SK-N-SH treated with all-trans-retinoic acid at 6 μM for 48 hours (cell line): Measurements from ENCODE around the gene SUOX.

Experiments used
- ARNTL ChIP-seq: fragments of 450-650 bp; formaldehyde crosslinking; IDR thresholded peaks from 2 replicates; pipeline ENCODE4 v1.5.0; 2020; ENCODE audit warnings: low read depth, mild to moderate bottlenecking, moderate library complexity, borderline replicate concordance
- CSDC2 ChIP-seq: fragments of 250-450 bp; sonication (Bioruptor Pico); IDR thresholded peaks from 2 replicates; pipeline ENCODE4 v1.5.0; 2020; ENCODE audit warnings: mild to moderate bottlenecking, moderate library complexity
- GLIS3 ChIP-seq: fragments of 250-450 bp; sonication (Bioruptor Pico); IDR thresholded peaks from 2 replicates; pipeline ENCODE4 v1.5.0; 2020; ENCODE audit warnings: mild to moderate bottlenecking, moderate library complexity
- ISL1 ChIP-seq: fragments of 250-450 bp; sonication (Bioruptor Pico); IDR thresholded peaks from 2 replicates; pipeline ENCODE4 v2.1.2; 2022; ENCODE audit warnings: mild to moderate bottlenecking, moderate library complexity
- OSR1 ChIP-seq: fragments of 250-450 bp; sonication (Bioruptor Pico); IDR thresholded peaks from 2 replicates; pipeline ENCODE4 v1.8.0; 2022; ENCODE audit warnings: moderate library complexity, mild to moderate bottlenecking, inconsistent platforms
- POU6F1 ChIP-seq: fragments of 250-450 bp; sonication (Bioruptor Pico); IDR thresholded peaks from 2 replicates; pipeline ENCODE4 v1.8.0; 2021; ENCODE audit warnings: low read depth, mild to moderate bottlenecking, moderate library complexity, borderline replicate concordance
- PPARA ChIP-seq: fragments of 250-450 bp; sonication (Bioruptor Pico); IDR thresholded peaks from 2 replicates; pipeline ENCODE4 v1.5.0; 2020; ENCODE audit warnings: mild to moderate bottlenecking, borderline replicate concordance
- RARB ChIP-seq: fragments of 250-450 bp; sonication (Bioruptor Pico); IDR thresholded peaks from 2 replicates; pipeline ENCODE4 v1.8.0; 2021; ENCODE audit warnings: mild to moderate bottlenecking, moderate library complexity
- ZFP3 ChIP-seq: fragments of 250-450 bp; sonication (Bioruptor Pico); IDR thresholded peaks from 2 replicates; pipeline ENCODE4 v1.5.0; 2020; ENCODE audit warnings: mild to moderate bottlenecking, moderate library complexity
- ZFP30 ChIP-seq: fragments of 450-650 bp; formaldehyde crosslinking; IDR thresholded peaks from 2 replicates; pipeline ENCODE4 v1.5.0; 2022; ENCODE audit warnings: mild to moderate bottlenecking, moderate library complexity
- TF ChIP-seq, protein P1 (sequence below): fragments of 250-450 bp; sonication (Bioruptor Pico); IDR thresholded peaks from 2 replicates; pipeline ENCODE4 v1.5.1; 2021; ENCODE audit warnings: mild to moderate bottlenecking, moderate library complexity
- TF ChIP-seq, protein P2 (sequence below): fragments of 250-450 bp; sonication (Bioruptor Pico); IDR thresholded peaks from 2 replicates; pipeline ENCODE4 v1.8.0; 2020; ENCODE audit warnings: mild to moderate bottlenecking, moderate library complexity, borderline replicate concordance
- TF ChIP-seq, protein P3 (sequence below): fragments of 250-450 bp; sonication (Bioruptor Pico); IDR thresholded peaks from 2 replicates; pipeline ENCODE4 v1.5.1; 2020; ENCODE audit warnings: low read depth, mild to moderate bottlenecking, moderate library complexity

DNA sequence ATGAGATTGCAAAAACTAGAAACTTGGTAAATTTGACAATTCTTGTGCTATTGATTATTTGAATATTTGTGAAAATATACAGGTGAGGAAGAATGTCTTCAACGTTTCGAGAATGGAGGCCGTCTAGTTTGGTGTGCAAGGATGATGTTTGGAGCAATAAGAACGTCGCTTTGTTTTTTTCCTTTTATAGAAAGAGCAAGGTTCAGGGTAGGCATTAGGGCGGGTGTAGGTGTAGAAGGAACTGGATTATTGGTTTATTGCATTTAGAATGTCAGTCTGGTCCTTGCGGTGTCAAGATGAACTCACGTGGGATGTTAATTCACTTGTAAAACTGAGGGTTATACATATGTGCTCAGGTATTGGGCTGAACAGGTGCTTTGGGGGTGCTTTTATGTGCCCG lies 45.8 kb downstream of the SUOX start:
- TF ChIP-seq ZFP3 (no peak), PPARA (no peak), ISL1 (CRISPR knock-in tag) (no peak), OSR1 (CRISPR knock-in tag) (no peak), GLIS3 (CRISPR knock-in tag) (no peak), ZFP30 (CRISPR knock-in tag) (no peak), ARNTL (CRISPR knock-in tag) (no peak), CSDC2 (no peak), POU6F1 (CRISPR knock-in tag) (no peak), RARB (no peak)
- TF ChIP-seq, protein P1, sequence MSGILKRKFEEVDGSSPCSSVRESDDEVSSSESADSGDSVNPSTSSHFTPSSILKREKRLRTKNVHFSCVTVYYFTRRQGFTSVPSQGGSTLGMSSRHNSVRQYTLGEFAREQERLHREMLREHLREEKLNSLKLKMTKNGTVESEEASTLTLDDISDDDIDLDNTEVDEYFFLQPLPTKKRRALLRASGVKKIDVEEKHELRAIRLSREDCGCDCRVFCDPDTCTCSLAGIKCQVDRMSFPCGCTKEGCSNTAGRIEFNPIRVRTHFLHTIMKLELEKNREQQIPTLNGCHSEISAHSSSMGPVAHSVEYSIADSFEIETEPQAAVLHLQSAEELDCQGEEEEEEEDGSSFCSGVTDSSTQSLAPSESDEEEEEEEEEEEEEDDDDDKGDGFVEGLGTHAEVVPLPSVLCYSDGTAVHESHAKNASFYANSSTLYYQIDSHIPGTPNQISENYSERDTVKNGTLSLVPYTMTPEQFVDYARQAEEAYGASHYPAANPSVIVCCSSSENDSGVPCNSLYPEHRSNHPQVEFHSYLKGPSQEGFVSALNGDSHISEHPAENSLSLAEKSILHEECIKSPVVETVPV (CRISPR knock-in tag) = no peak
- TF ChIP-seq, protein P2, sequence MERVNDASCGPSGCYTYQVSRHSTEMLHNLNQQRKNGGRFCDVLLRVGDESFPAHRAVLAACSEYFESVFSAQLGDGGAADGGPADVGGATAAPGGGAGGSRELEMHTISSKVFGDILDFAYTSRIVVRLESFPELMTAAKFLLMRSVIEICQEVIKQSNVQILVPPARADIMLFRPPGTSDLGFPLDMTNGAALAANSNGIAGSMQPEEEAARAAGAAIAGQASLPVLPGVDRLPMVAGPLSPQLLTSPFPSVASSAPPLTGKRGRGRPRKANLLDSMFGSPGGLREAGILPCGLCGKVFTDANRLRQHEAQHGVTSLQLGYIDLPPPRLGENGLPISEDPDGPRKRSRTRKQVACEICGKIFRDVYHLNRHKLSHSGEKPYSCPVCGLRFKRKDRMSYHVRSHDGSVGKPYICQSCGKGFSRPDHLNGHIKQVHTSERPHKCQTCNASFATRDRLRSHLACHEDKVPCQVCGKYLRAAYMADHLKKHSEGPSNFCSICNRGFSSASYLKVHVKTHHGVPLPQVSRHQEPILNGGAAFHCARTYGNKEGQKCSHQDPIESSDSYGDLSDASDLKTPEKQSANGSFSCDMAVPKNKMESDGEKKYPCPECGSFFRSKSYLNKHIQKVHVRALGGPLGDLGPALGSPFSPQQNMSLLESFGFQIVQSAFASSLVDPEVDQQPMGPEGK = no peak
- TF ChIP-seq, protein P3, sequence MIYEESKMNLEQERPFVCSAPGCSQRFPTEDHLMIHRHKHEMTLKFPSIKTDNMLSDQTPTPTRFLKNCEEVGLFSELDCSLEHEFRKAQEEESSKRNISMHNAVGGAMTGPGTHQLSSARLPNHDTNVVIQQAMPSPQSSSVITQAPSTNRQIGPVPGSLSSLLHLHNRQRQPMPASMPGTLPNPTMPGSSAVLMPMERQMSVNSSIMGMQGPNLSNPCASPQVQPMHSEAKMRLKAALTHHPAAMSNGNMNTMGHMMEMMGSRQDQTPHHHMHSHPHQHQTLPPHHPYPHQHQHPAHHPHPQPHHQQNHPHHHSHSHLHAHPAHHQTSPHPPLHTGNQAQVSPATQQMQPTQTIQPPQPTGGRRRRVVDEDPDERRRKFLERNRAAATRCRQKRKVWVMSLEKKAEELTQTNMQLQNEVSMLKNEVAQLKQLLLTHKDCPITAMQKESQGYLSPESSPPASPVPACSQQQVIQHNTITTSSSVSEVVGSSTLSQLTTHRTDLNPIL = no peak
